Bronchial epithelial cell (primary cell): ENCODE measurements around the gene KLF14. TPM values are rescaled to one million over a fixed set of nuclear protein-coding genes. Genes with fewer than 3 reads are reported as not detected.
"Not testable (repeated sequence)": the region's sequence is repeated elsewhere in the genome, so short reads cannot be mapped to it uniquely, and the experiment has no call there.

ENCODE experiments used
- DNase-seq: peaks from one replicate; pipeline ENCODE4 v3.0.0-alpha.2; 2010; ENCODE audit warnings: low read depth
- FAIRE-seq: peaks from 2 replicates; lab custom pipeline; 2011; peaks lifted over from hg19 to GRCh38; lab: Jason Lieb, UNC
- H3K27me3 ChIP-seq: 2 replicates; pipeline ENCODE4 v1.5.1; 2011; ENCODE audit warnings: low read length; ENCODE audit not compliant: control insufficient read depth, insufficient read depth
- H3K36me3 ChIP-seq: 2 replicates; pipeline ENCODE4 v1.5.1; 2011; ENCODE audit warnings: low read length; ENCODE audit not compliant: control insufficient read depth, insufficient read depth
- H3K4me3 ChIP-seq: 2 replicates; pipeline ENCODE4 v1.5.1; 2011; ENCODE audit warnings: mild to moderate bottlenecking, low read depth, low read length, control low read depth
- total RNA-seq: library from RNA; depleted of rRNA; stranded (reverse); fragments of >200 nt; gene quantifications from 2 replicates; pipeline ENCODE4 v1.2.1, GENCODE V29; 2014
- TF ChIP-seq, protein P1 (sequence below): IDR thresholded peaks from 2 replicates; pipeline ENCODE4 v1.5.1; 2011; ENCODE audit warnings: mild to moderate bottlenecking, moderate library complexity, low read length, control low read depth, inconsistent platforms; ENCODE audit not compliant: insufficient read depth, severe bottlenecking

Gene KLF14
- under 0.01 TPM in 1 of 2 replicates, not detected in the other for total RNA-seq

DNA sequence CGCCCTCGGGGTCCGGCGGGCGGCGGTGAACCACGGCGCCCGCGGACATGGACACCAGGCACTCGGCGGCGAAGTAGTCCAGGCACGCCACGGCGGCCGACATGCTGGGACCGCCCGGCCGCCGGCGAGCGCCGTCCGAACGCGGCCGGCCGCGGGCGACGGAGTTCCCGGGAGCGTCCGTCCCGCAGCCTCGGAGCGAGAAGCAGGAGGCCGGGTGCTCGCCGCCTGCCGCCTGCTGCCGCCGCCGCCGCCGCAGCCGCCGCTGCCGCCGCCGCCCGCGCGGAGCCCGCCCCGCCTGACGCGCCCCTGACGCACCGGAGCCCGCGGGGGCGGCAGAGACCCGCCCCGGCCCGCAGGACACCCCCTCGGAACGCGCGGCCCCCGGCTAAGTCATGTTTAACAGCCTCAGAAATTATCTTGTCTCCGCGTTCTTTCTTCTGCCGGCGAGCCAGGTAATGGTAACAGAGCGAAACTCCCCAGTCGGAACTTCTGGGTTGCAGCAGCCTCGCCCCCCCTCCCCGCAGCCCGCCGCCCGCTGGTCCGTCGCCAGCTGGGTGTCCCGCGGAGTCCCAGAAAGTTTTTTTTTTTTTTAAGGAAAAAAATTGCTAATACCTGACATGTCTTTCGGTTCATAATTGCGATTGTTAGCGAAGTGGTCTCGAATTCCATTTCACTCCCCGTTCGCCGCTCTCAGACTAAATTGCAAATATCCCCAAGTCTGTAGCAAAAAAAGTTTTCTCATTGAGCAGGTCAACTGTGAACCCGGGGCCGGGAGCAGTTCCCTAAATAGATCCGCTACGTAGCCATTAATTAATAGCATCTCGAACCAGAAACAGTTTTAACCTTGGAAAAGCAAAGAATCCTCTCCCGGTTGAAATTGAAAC lies at the start of gene KLF14:
TSS of gene KLF14 (minus strand) at position 277 of the 884 bp plus-strand sequence. CDS start at position 103, 174 bp downstream.
- FAIRE-seq (no peak), DNase-seq (no peak)
- H3K36me3 ChIP-seq, result no peaks in the 10 kb centered on the region
- TF ChIP-seq, protein P1, sequence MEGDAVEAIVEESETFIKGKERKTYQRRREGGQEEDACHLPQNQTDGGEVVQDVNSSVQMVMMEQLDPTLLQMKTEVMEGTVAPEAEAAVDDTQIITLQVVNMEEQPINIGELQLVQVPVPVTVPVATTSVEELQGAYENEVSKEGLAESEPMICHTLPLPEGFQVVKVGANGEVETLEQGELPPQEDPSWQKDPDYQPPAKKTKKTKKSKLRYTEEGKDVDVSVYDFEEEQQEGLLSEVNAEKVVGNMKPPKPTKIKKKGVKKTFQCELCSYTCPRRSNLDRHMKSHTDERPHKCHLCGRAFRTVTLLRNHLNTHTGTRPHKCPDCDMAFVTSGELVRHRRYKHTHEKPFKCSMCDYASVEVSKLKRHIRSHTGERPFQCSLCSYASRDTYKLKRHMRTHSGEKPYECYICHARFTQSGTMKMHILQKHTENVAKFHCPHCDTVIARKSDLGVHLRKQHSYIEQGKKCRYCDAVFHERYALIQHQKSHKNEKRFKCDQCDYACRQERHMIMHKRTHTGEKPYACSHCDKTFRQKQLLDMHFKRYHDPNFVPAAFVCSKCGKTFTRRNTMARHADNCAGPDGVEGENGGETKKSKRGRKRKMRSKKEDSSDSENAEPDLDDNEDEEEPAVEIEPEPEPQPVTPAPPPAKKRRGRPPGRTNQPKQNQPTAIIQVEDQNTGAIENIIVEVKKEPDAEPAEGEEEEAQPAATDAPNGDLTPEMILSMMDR, result no peak
- H3K27me3 ChIP-seq, result peaks cover 37% of the 10 kb centered on the region
- peak within 1 kb of the TSS; percentile 40 for H3K4me3 ChIP-seq

DNA sequence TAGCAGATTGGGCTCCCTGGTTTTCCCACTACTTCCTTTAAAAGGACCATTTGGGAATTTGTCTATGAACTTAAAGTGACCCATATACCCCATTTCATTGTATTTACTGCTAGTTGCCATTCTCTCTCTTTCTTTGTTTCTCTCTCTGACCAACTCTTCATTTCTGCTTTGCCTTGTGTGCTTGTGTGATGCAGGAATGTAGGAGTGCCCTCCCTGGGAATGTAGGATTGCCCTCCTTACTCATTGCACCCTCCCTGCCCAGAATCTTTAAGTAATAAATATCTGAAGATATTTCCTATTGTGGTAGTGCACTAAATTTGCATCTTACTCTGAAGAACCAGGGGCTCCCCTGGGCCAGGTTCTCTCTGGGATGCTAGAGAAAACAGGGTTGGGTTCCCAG lies 47.3 kb upstream of the KLF14 start:
- no peaks in the 10 kb centered on the region for H3K36me3 ChIP-seq
- FAIRE-seq (no peak), DNase-seq (no peak)
- peaks cover 3% of the 10 kb centered on the region for H3K27me3 ChIP-seq
- TF ChIP-seq, protein P1, result no peak
- no peak overlapping the region for H3K4me3 ChIP-seq

DNA sequence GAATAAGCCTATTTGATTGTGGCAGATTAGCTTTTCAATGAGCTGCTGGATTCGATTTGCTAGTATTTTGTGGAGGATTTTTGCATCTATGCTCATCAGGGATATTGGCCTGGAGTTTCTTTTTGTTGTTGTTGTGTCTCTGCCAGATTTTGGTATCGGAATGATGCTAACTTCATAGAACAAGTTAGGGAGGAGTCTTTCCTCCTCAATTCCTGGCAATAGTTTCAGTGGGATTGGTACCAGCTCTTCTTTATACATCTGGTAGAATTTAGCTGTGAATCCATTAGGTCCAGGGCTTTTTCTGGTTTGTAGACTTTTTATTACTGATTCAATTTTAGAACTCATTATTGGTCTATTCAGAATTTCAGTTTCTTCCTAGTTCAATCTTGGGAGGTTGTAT lies 43.4 kb upstream of the KLF14 start:
- TF ChIP-seq, protein P1, result no peak
- H3K36me3 ChIP-seq, result no peaks in the 10 kb centered on the region
- H3K27me3 ChIP-seq, result peaks cover 3% of the 10 kb centered on the region
- DNase-seq (no peak), FAIRE-seq (no peak)
- no peak overlapping the region for H3K4me3 ChIP-seq

DNA sequence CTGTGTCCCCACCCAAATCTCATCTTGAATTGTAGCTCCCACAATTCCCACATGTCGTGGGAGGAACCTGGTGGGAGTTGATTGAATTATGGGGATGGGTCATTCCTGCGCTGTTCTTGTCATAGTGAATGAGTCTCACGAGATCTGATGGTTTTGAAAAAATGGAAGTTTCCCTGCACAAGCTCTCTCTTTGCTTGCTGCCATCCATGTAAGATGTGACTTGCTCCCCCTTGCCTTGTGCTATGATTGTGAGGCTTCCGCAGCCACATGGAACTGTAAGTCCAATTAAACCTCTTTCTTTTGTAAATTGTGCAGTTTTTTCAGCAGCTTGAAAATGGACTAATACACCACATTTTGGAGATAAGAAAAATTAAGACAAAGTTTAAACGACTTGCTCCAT lies 38.4 kb upstream of the KLF14 start:
- H3K27me3 ChIP-seq, H3K36me3 ChIP-seq, FAIRE-seq, H3K4me3 ChIP-seq, DNase-seq: not testable (repeated sequence)

DNA sequence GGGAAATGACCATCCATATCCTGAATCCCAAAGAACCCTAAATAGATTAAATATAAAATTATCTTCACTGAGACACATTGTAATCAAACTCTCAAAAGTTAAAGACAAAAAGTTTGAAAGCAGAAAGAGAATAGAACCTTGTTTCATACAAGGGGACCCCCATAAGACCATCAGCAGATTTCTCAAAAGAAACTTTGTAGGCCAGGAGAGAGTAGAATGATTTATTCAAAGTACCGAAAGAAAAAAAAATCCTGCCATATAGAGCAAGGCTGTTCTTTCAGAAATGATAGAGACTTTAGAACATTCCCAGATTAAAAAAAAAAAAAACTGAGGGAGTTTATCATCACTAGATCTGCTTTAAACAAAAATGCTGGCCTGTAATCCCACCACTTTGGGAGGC lies 34.8 kb upstream of the KLF14 start:
- no peaks in the 10 kb centered on the region for H3K27me3 ChIP-seq
- no peak overlapping the region for H3K4me3 ChIP-seq
- TF ChIP-seq, protein P1, result no peak
- no peak for FAIRE-seq
- H3K36me3 ChIP-seq, result no peaks in the 10 kb centered on the region
- no peak for DNase-seq

DNA sequence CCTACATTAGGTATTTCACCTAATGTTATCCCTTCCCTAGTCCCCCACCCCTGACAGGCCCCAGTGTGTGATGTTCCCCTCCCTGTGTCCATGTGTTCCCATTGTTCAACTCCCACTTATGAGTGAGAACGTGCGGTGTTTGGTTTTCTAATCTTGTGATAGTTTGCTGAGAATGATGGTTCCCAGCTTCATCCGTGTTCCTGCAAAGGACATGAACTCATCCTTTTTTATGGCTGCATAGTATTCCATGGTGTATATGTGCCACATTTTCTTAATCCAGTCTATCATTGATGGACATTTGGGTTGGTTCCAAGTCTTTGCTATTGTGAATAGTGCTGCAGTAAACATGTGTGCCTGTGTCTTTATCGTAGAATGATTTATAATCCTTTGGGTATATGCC lies 30.6 kb upstream of the KLF14 start:
- not testable (repeated sequence) for H3K36me3 ChIP-seq, DNase-seq, H3K4me3 ChIP-seq, FAIRE-seq, H3K27me3 ChIP-seq
